Tibial artery (tissue), 4 donors: ENCODE data around the gene MTCP1.

Source experiments
- DNase-seq, 2 donors: peaks; one replicate each; pipeline ENCODE4 v3.0.0-alpha.2; 2019
- H3K27ac ChIP-seq, 2 donors: fragments of 200-600 bp; sonication (generic) in 1 of 2; 1 replicate in 1 of 2; 2 replicates in 1 of 2; pipeline ENCODE4 v1.5.1; 2018 to 2019; ENCODE audit warnings: mild to moderate bottlenecking in 1 of 2
- H3K27me3 ChIP-seq, 2 donors: fragments of 200-600 bp; sonication (generic) in 1 of 2; one replicate each; pipeline versions ENCODE4 v1.5.1 to v1.6.0; 2016 to 2019
- H3K36me3 ChIP-seq, 3 donors: fragments of 200-600 bp; sonication (generic) in 2 of 3; one replicate each; pipeline ENCODE4 v1.5.1; 2016 to 2019; ENCODE audit warnings: mild to moderate bottlenecking in 2 of 3
- H3K4me1 ChIP-seq, 4 donors: fragments of 200-600 bp; sonication (generic) in 2 of 4; 1 replicate in 3 of 4; 2 replicates in 1 of 4; pipeline ENCODE4 v1.5.1; 2016 to 2019
- H3K4me3 ChIP-seq, 2 donors: fragments of 200-600 bp; sonication (generic) in 1 of 2; 1 replicate in 1 of 2; 2 replicates in 1 of 2; pipeline ENCODE4 v1.5.1; 2018 to 2019; ENCODE audit warnings: mild to moderate bottlenecking in 2 of 2
- H3K9me3 ChIP-seq, 3 donors: fragments of 200-600 bp; sonication (generic) in 1 of 3; one replicate each; pipeline ENCODE4 v1.5.1; 2016 to 2019
- intact Hi-C: fragments of 100-400 bp; cut with DNase I; formaldehyde crosslinking; loops from one replicate; pipeline ENCODE4 v1.15.0; 2023; ENCODE audit warnings: low total_unique reads
- TF ChIP-seq, protein P1 (sequence below), 2 experiments: fragments of 200-600 bp in 1 of 2; fragments of 450-650 bp in 1 of 2; IDR thresholded peaks; one replicate each; pipeline ENCODE4 v1.5.1; 2017 to 2019; ENCODE audit warnings: antibody characterized with exemption in 2 of 2, mild to moderate bottlenecking in 1 of 2, moderate library complexity in 1 of 2

Gene MTCP1, protein sequence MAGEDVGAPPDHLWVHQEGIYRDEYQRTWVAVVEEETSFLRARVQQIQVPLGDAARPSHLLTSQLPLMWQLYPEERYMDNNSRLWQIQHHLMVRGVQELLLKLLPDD

DNA sequence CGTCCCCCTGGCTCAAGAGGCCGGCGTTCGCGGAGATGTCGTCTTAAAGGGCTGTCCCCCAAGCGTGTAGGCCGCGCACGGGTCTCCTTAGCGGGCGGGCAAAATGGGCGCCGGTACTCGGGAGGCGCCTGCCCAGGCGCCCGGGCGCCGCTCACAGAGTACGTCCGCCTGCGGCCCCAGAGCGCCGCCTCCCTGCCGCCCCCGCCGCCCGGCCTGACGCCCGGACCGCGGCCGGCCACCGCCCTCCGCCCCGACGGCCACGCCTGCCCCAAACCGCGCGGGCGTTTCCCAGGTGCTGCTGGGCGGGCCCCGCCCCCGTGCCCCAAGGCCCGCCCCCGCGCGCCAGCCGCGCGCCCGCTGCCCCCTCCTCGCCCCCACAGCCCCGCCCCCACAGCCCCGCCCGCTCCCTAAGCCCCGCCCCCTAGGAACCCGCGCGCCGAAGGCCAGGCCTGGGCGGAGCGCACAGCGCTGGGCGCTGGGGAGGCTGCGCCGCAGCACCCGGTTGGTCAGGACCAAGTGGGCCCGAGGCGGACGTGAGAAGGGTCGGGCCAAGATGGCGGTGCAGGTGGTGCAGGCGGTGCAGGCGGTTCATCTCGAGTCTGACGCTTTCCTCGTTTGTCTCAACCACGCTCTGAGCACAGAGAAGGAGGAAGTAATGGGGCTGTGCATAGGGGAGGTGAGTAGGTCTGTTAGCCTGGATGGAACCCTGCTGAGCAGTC is at the start of gene MTCP1, which contains the start of the genes BRCC3 and CMC4:
MTCP1 (minus strand) TSS at position 162 of the 719 bp plus-strand sequence. CDS start 5,126 bp downstream, outside the sequence.
BRCC3 (plus strand) TSS at position 534 of the 719 bp plus-strand sequence; CDS start at position 554, 20 bp downstream.
CMC4 (minus strand) TSS at position 162 of the 719 bp plus-strand sequence. CDS start 7,113 bp downstream, outside the sequence.
- peak within 1 kb of the TSS; percentile 61 to 65 for H3K4me3 ChIP-seq
- TF ChIP-seq, protein P1, sequence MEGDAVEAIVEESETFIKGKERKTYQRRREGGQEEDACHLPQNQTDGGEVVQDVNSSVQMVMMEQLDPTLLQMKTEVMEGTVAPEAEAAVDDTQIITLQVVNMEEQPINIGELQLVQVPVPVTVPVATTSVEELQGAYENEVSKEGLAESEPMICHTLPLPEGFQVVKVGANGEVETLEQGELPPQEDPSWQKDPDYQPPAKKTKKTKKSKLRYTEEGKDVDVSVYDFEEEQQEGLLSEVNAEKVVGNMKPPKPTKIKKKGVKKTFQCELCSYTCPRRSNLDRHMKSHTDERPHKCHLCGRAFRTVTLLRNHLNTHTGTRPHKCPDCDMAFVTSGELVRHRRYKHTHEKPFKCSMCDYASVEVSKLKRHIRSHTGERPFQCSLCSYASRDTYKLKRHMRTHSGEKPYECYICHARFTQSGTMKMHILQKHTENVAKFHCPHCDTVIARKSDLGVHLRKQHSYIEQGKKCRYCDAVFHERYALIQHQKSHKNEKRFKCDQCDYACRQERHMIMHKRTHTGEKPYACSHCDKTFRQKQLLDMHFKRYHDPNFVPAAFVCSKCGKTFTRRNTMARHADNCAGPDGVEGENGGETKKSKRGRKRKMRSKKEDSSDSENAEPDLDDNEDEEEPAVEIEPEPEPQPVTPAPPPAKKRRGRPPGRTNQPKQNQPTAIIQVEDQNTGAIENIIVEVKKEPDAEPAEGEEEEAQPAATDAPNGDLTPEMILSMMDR (IDR thresholded peaks at IDR 0.05) = no peak
- peak; percentile 67 to 89 for DNase-seq
- intact Hi-C loops = no loop called here
- H3K27ac ChIP-seq = peak within 1 kb of the TSS; percentile 82 to 92
- peaks cover 0 to 3% (median 0%) of the 10 kb centered on the region in 3 donors for H3K36me3 ChIP-seq
- peaks cover 0 to 23% (median 0%) of the 10 kb centered on the region in 4 donors for H3K4me1 ChIP-seq
- no peaks in the 10 kb centered on the region for H3K27me3 ChIP-seq
- H3K9me3 ChIP-seq = no peaks in the 10 kb centered on the region

DNA sequence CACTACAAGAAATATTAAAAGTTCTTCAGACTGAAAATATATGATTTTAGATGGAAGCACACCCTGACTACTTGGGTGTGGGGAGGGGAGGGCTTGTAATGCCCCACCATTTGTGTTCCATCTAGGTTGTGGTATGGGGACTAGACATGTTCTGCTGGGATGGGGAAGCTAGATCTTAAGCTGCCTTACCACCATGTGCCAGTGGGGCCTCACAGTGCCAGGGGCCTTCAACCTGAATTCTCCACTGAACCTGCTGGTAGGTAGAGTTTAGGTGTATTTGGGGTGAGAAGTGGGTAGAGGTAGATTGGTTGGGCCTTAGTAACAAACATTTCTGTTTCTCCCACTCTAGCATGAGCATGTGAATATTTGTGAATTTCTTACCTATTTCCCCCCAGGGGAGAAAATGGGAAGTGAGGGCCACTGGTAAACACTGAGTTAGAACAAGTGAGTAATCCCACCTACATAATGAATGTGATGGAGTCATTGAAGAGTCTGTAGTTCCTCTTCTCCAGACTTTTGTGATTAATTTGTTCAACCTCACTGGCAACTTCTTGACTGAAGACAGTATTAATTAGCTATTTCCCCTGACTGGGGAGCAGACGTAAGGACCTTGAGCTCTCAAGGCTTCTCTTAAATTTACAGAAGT is 44.4 kb upstream of the MTCP1 start:
- Histone ChIP-seq H3K4me1 (no peaks in the 10 kb centered on the region), H3K9me3 (no peaks in the 10 kb centered on the region), H3K4me3 (no peak overlapping the region), H3K27ac (no peak overlapping the region), H3K36me3 (peaks cover 2 to 18% (median 7%) of the 10 kb centered on the region in 3 donors), H3K27me3 (no peaks in the 10 kb centered on the region)
- intact Hi-C loops = no loop called here
- DNase-seq = no peak
- TF ChIP-seq, protein P1 (IDR thresholded peaks at IDR 0.05) = no peak

DNA sequence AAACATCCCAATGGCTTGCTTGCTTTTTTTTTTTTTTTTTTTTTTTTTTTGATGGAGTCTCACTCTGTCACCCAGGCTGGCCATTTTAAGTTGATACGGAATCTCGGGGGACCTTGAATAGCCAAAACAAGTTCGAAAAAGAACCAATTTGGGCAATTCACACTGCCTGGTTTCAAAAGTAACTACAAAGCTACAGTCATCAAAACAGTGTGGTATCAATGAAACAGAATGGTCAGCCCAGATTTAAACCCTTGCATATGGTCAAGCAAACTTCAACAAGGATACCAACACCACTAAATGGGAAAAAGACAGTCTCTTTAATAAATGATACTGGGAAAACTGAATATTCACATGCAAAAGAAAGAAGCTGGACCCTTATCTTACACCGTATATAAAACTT is 42.2 kb upstream of the MTCP1 start:
- H3K4me3 ChIP-seq = no peak overlapping the region
- DNase-seq = no peak
- no peaks in the 10 kb centered on the region for H3K27me3 ChIP-seq
- TF ChIP-seq, protein P1 (IDR thresholded peaks at IDR 0.05) = no peak
- intact Hi-C loops = no loop called here
- peaks cover 0 to 11% (median 0%) of the 10 kb centered on the region in 3 donors for H3K36me3 ChIP-seq
- no peak overlapping the region for H3K27ac ChIP-seq
- H3K9me3 ChIP-seq = no peaks in the 10 kb centered on the region
- no peaks in the 10 kb centered on the region for H3K4me1 ChIP-seq

DNA sequence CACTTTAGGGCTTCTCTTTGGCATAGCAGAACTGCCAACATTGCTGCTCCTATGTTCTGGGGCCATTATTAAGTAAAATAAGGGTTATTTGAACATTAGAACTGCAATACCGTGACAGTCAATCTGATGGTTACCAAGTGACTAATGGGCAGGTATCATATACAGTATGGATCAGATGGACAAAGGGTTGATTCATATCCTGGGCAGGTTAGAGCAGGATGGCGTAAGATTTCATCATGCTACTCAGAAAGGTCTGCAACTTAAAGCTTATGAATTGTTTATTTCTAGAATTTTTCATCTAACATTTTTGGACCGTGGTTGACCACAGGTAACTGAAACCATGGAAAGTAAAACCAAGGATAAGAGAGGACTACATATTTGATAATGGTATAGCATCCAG is 41.2 kb upstream of the MTCP1 start:
- peaks cover 0 to 9% (median 0%) of the 10 kb centered on the region in 3 donors for H3K36me3 ChIP-seq
- no peaks in the 10 kb centered on the region for H3K9me3 ChIP-seq
- no peak overlapping the region for H3K4me3 ChIP-seq
- intact Hi-C loops = no loop called here
- TF ChIP-seq, protein P1 (IDR thresholded peaks at IDR 0.05) = no peak
- no peaks in the 10 kb centered on the region for H3K4me1 ChIP-seq
- no peak overlapping the region for H3K27ac ChIP-seq
- no peak for DNase-seq
- no peaks in the 10 kb centered on the region for H3K27me3 ChIP-seq

DNA sequence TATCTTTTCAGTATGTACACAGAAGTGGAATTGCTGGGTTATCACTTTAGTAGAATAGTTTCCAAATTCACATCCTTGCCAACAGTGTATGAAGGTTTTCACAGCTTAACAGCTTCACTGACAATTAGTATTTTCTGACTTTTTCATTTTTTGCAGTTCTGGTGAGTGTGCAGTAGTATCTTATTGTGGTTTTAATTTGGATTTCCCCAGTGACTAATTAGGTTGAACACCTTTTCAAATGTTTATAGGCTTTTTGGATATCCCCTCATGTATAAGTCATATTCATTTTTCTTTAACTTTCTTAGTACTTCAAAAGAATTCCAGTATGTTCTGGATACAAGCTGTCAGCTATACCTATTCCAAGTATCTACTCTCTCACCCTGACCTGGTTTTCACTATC is 37.5 kb upstream of the MTCP1 start:
- H3K27ac ChIP-seq = no peak overlapping the region
- no peak for DNase-seq
- H3K9me3 ChIP-seq = no peaks in the 10 kb centered on the region
- no peaks in the 10 kb centered on the region for H3K27me3 ChIP-seq
- H3K4me3 ChIP-seq = no peak overlapping the region
- TF ChIP-seq, protein P1 (IDR thresholded peaks at IDR 0.05) = no peak
- H3K36me3 ChIP-seq = no peaks in the 10 kb centered on the region
- no peaks in the 10 kb centered on the region for H3K4me1 ChIP-seq
- intact Hi-C loops = no loop called here
